GM18502 (cell line): ENCODE measurements around the gene FGF23.

Source experiments
- ATAC-seq: cut with Tn5 transposase; IDR thresholded peaks from one replicate; pipeline ENCODE4 v1.9.1; 2021; ENCODE audit warnings: mild to moderate bottlenecking; ENCODE audit not compliant: unreplicated experiment, poor library complexity

FGF23 gene

DNA sequence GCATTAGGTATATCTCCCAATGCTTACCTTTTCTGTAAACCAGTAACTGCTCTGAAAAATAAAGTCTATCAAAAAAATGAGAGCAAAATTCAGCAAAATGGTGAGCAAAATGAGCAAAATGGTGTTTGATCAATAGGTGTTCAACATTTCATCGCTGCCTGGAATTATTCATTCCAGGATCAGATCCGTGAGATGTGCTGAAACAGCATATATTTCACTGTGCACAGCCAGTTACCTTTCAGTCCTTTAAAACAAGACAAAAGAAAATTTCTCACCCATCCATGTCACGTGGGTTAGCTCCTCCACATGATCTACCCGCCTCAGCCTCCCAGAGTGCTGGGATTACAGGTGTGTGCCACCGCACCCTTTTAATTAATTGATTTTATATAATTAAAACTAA lies 8.1 kb upstream of the FGF23 start:
- no peak for ATAC-seq

DNA sequence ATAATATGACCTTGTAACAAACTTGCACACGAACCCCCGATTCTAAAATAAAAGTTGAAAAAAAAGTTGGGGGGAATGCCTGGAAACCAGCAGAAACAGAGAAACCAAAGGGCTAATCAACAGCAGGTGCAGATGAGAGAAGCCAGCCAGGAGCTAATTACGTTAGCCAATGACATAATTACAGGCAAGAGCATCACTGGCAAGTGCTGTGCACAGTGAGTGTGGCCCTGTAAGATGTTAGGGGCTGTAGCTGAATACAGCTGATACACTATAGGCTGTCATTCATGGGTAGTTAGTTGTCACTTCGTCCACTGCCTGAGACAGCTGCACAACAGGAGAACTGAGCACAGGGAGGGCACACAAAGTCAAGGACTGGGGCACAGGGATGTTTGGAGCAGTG lies 7.3 kb upstream of the FGF23 start:
- no peak for ATAC-seq

DNA sequence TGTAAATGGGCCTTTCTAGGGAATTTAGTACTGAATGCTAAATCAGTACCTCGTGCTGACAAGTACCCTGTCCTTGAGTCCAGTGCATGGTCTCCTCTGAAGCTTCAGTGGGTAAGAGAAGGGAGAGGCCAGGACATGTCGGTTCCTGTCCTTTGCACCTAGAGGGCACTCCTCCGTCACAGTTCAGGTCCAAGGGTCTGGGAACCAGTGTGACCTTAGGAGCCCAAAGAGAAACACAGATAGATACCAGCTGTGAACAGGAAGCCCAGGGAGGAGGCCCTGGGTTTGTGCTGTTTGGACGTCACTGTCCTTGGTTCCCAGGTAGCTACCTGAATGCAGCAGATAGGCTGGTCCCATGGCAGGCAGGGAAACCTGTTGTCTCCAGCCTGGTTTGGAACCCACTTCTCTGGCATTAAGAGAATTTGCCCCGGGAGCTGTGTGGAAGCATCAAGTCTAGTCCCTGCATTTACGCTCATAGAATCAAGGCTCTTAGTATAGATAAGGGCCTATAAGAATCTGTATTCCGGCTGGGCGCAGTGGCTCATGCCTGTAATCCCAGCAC lies 3.9 kb upstream of the FGF23 start:
- ATAC-seq: no peak

- no peak for ATAC-seq
Observed at GRCh38 chr12:4380332-4380731, 820 bp upstream of the FGF23 start.

DNA sequence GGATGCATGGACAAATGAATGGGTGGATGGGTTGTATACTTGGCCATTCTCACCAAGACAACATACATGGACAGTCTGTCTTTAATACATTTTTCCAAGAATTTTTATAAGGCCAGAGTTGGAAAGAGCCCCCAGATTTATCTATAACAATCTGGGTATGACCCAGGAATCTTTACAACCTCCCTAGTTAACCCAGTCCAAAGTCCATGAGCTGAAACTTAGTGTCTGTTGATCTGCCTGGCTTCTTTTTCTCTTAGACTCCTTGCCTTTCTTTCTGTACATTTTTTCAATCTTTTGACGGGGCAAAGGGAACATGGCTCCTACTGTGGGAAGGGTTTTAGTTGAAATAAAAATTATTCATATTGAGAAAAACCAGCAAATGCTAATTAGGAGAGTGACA lies 740 bp downstream of the FGF23 start:
- no peak for ATAC-seq

DNA sequence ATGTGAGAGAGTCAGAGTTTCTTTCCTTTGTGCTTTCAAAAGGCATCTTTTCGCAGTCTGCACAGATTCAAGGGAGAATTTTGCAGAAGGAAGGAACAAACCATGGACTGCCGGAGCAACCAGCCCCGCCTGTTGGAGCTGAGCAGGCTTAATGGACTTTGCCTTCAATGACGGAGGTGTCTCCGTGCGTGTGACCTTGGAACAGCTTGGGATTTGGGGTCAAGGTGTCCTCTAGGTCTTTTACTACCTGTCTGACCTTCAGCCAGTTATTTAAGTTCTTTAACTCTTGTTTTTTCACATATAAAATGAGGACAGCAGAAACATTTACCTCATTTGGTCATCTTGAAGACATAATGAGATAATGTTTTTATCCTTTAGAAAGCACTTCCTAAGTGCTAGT lies 4.1 kb downstream of the FGF23 start:
- ATAC-seq: no peak

DNA sequence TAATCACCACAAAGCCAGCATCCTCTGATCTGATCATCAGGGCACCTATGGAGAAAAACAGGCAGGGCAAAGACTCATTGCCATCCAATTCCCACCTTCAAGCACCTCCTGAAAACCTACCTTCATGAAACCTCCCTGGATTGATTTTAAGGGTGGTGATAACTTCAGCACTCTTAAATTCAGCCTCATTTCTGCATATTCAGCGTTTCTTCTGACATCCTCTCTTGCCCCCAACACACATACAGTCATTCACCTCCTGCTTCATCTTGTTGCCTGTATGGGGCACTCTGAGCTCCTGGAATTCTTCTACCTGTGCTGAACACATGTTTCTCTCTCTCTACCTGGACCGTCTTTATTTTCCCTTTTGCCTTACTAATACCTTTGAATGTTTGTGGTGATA lies 6.9 kb downstream of the FGF23 start:
- ATAC-seq: no peak

GRCh38 chr12:4370265-4370664 lies 9.2 kb downstream of the FGF23 start:
- ATAC-seq: no peak

DNA sequence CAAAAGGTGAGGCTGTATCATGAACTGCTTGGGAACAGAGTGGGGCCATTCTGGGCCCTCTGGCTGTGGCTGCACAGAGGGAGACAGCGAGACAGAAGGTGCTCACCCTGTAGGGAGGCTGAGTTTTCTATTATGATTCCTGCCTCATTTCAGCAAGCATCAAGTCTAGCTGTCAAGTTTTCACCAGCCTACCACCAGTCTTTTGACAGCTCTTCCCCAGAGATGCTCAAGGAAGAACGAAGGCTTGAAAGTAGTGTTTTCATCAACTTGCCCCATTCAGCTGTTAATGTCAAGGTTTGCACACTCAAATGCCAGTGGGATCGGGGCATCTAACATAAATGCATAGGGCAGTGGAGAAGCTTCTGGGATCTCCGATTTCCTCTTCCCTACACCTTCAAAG lies 10.0 kb downstream of the FGF23 start:
- no peak for ATAC-seq

DNA sequence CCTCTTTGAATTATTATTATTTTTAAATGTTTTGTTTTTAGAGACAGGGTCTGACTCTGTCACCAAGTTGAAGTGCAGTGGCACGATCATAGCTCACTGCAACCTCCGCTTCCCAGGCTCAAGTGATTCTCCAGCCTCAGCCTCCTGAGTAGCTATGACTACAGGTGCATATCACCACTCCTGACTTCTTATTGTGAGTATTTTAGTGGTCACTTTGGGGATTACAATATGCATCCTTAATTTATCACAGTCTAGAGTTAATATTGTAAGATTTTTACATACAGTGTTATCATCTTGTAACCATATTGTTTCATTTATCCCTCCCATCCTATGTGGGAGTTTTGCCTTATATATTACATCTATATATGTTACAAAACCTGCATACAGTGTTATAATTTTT lies 13.4 kb downstream of the FGF23 start:
- no peak for ATAC-seq

- no peak for ATAC-seq
Observed at GRCh38 chr12:4356041-4356327, 23.5 kb downstream of the FGF23 start.

- ATAC-seq: no peak
Observed at GRCh38 chr12:4355156-4356040, 24.1 kb downstream of the FGF23 start.

DNA sequence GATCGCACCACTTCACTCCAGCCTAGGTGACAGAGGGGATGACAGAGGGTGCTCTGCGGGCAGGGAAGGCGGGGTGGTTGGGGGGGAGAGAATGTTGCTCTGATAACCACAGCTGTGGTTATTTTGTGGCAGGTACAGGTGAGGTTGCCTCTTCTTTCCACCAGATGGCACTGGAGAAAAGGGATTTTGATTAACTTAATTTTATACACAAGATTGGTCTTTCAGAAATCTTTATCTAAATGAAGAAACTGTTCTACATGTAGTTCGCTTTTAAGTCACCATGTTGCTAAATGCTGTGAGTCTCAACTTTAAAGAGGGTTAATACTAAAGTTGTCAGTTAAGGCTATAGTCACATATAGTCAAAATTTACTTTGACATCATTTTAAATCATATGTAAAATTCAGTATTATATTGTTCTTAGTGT lies 25.7 kb downstream of the FGF23 start:
- no peak for ATAC-seq

DNA sequence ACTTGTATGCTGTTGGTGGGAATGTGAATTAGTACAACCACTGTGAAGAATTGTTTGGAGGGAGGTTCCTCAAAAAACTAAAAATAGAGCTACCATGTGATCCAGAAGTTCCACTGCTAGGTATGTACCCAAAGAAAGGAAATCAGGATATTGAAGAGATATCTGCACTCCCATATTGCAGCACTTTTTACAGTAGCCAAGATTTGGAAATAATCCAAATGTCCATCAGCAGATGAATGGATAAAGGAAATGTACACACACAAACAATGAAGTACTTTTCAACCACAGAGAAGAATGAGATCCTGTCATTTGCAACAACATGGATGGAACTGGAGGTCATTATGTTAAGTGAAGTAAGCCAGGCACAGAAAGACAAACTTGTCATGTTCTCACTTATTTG lies 32.6 kb downstream of the FGF23 start:
- no peak for ATAC-seq

- no peak for ATAC-seq
Observed at GRCh38 chr12:4331842-4332241, 47.7 kb downstream of the FGF23 start.

DNA sequence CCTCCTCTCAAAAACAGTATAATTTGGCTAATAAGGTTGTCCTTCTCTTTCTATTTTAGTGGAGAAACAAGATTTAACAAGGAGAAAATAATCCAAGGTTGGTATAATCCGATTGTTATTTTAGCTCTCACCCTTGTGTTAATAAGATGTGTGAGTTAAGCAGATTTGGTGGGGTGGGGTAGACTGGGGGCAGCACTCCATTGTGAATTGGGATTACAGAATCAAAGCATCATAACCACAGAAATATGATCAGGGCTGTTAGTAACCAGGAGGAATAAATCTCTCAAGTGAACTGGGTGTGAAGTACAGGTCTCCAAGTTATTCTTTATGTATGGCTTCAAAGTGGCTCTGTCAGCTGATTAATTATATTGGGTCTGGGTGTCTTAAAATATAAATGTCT lies 48.3 kb downstream of the FGF23 start:
- no peak for ATAC-seq

DNA sequence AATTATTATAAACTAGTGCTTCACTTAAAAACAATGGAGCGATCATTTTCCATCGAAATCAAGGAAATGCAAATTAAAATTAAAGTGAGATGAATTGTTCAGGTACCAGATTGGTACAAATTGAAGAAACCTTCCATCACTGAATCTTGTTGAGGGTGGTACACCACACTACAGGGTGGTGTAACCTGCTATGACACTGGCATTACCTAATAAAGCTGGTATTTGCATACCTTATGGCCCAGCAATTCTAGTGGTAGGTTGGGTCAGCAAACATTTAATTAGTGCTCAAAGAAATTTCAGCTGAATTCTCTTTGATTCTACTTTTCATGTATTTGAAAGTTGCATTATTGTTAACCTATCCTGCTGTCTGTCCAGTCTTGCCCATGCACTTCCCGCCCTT lies 49.3 kb downstream of the FGF23 start:
- no peak for ATAC-seq

DNA sequence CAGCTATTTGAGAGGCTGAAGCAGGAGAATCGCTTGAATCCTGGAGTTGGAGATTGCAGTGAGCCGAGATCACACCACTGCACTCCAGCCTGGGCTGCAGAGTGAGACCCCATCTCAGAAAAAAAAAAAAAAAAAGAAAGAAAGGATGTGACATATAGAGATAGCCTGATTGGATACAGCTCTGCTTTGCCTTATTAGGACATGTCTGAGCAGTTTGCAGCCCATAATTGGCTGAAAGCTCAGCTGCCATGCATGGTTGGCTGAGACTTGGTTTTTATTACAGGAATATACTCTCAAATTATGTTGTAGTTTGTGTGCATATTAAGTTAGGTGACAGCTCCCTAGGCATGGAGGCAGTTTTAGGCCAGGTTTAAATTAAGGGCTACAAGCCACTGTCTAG lies 52.2 kb downstream of the FGF23 start:
- ATAC-seq: no peak

GRCh38 chr12:4325966-4326365 lies 53.5 kb downstream of the FGF23 start:
- ATAC-seq: no peak

DNA sequence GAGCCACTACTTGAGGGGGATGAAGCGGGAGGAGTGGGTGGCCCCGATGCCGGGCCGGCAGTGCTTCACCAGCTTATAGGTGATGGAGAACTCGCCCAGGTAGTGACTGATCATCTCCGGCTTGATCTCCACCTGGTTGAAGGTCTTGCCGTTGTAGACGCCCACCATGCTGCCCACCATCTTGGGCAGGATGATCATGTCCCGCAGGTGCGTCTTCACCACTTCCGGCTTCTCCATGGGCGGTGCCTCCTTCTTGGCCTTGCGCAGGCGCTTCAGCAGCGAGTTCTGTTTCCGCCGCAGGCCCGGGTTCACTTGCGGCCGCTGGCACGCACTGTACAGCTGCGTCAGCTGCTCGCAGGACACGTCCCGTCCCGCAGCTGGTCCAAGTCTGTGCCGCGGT lies 55.1 kb downstream of the FGF23 start:
- ATAC-seq: no peak

DNA sequence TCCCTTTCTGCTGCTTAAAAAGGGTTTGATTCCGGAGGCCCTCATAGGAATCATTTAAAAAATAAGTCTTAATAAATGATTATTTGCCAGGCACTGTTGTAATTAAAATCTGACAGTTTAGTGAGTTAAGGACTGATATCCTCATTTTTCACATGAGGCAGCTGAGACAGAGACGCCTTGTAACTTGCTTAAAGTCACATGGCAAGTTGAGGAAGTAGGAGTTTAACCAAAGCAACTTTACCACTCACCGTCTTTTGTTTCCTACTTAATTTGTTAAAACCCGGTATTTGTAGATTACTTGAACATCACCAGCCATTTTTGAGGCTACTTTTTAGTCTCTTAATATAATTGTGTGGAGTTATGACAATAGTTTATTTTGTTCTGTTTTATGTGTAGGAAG lies 56.1 kb downstream of the FGF23 start:
- ATAC-seq: no peak

- no peak for ATAC-seq
Observed at GRCh38 chr12:4322726-4323125, 56.8 kb downstream of the FGF23 start.
